Caco-2 (cell line): ENCODE results near the gene ABCA4. TPM values are rescaled to one million over a fixed set of nuclear protein-coding genes. Genes with fewer than 3 reads are reported as not detected.

Experiments
- BruUV-seq: library from RNA; stranded (reverse); fragments of 400-500 nt; replicated peaks from 2 replicates; lab custom pipeline; 2021; lab: Mats Ljungman, UMichigan
- CTCF ChIA-PET: fragments of 300-600 bp; sonication (Branson Sonifier 250); formaldehyde crosslinking; loops from one replicate; lab custom pipeline; 2022; ENCODE audit warnings: antibody characterized with exemption; lab: Charles Lee
- POLR2A ChIA-PET: fragments of 300-600 bp; sonication (Branson Sonifier 250); formaldehyde crosslinking; loops from one replicate; lab custom pipeline; 2022; ENCODE audit warnings: antibody characterized with exemption; lab: Charles Lee
- DNase-seq, 2 experiments: peaks; one replicate each; pipeline versions ENCODE4 v3.0.0 to v3.0.0-alpha.2; 2020 to 2022
- H3K27me3 ChIP-seq: replicated peaks from 2 replicates; pipeline ENCODE4 v1.6.0; 2011; ENCODE audit warnings: low read length; ENCODE audit not compliant: control insufficient read depth, insufficient read depth
- H3K36me3 ChIP-seq: 2 replicates; pipeline ENCODE4 v1.5.1; 2011; ENCODE audit warnings: low read length; ENCODE audit not compliant: control insufficient read depth, insufficient read depth
- H3K4me1 ChIP-seq: fragments of 250-450 bp; sonication (Bioruptor Pico); 2 replicates; pipeline ENCODE4 v1.5.1; 2020; ENCODE audit warnings: mild to moderate bottlenecking
- H3K4me3 ChIP-seq: 2 replicates; pipeline ENCODE4 v1.5.1; 2011; ENCODE audit warnings: low read depth, mild to moderate bottlenecking, control low read depth, low read length
- H3K9me3 ChIP-seq: fragments of 250-450 bp; sonication (Bioruptor Pico); 2 replicates; pipeline ENCODE4 v1.5.1; 2020; ENCODE audit warnings: mild to moderate bottlenecking, moderate library complexity
- H3K27ac Mint-ChIP-seq: one replicate; pipeline ENCODE4 v1.8.0; 2022; ENCODE audit warnings: mixed read lengths; ENCODE audit not compliant: unreplicated experiment
- H3K27me3 Mint-ChIP-seq: one replicate; pipeline ENCODE4 v1.8.0; 2022; ENCODE audit warnings: mixed read lengths; ENCODE audit not compliant: insufficient read depth, unreplicated experiment
- H3K36me3 Mint-ChIP-seq: one replicate; pipeline ENCODE4 v1.8.0; 2022; ENCODE audit warnings: mild to moderate bottlenecking, mixed read lengths; ENCODE audit not compliant: insufficient read depth, unreplicated experiment
- H3K4me1 Mint-ChIP-seq: one replicate; pipeline ENCODE4 v1.8.0; 2022; ENCODE audit warnings: low read depth, mixed read lengths; ENCODE audit not compliant: unreplicated experiment
- H3K4me3 Mint-ChIP-seq: one replicate; pipeline ENCODE4 v1.8.0; 2022; ENCODE audit warnings: mild to moderate bottlenecking, moderate library complexity, mixed read lengths; ENCODE audit not compliant: unreplicated experiment
- H3K9me3 Mint-ChIP-seq: one replicate; pipeline ENCODE4 v1.8.0; 2022; ENCODE audit warnings: mixed read lengths; ENCODE audit not compliant: unreplicated experiment
- intact Hi-C: fragments of 100-400 bp; cut with micrococcal nuclease; formaldehyde crosslinking; loops from one replicate; pipeline ENCODE4 v1.10.0; 2022; ENCODE audit not compliant: unreplicated experiment
- total RNA-seq: library from RNA; stranded (reverse); gene quantifications from 2 replicates; pipeline ENCODE4 v1.2.3, GENCODE V29; 2022
- TF ChIP-seq, protein P1 (sequence below), 2 experiments: fragments of 200-600 bp in 1 of 2; IDR thresholded peaks; 1 replicate in 1 of 2; 2 replicates in 1 of 2; pipeline versions ENCODE4 v1.5.1 to v1.8.0; 2011 to 2022; ENCODE audit warnings: antibody characterized with exemption in 1 of 2, control low read depth in 1 of 2, inconsistent platforms in 1 of 2, low read depth in 1 of 2, low read length in 1 of 2, mild to moderate bottlenecking in 1 of 2, moderate library complexity in 1 of 2; ENCODE audit not compliant: insufficient read depth in 1 of 2, severe bottlenecking in 1 of 2, unreplicated experiment in 1 of 2

ABCA4 gene
- total RNA-seq, 1 experiment from 2014 or later = 1.8 TPM

DNA sequence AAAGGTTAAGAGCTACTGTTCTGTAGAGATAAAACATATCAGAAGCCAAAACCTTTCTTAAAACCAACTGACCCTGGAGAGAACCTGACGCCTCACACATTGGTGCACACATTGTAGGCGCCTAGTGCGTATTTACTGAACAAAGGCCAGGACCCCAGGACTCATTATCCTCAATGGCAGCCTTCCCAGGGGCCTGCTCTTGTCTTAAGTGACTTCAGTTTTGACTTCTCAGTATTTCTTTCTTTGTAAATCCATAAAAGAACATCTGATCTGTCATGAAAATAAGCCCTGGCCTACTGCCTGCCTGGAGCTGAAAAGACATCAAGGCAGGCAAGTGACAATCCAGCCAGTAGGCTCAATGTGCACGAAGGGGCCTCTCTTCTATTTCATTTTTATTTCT, 27.6 kb downstream of the ABCA4 start:
- Histone ChIP-seq H3K36me3 (no peaks in the 10 kb centered on the region), H3K4me3 (no peak overlapping the region), H3K9me3 (no peaks in the 10 kb centered on the region), H3K27me3 (no peaks in the 10 kb centered on the region), H3K4me1 (no peaks in the 10 kb centered on the region)
- DNase-seq = no peak
- no peaks in the 10 kb centered on the region for H3K9me3 Mint-ChIP-seq
- H3K4me1 Mint-ChIP-seq = peaks cover 9% of the 10 kb centered on the region
- H3K4me3 Mint-ChIP-seq = no peak overlapping the region
- no peaks in the 10 kb centered on the region for H3K36me3 Mint-ChIP-seq
- no peaks in the 10 kb centered on the region for H3K27me3 Mint-ChIP-seq
- TF ChIP-seq, protein P1, sequence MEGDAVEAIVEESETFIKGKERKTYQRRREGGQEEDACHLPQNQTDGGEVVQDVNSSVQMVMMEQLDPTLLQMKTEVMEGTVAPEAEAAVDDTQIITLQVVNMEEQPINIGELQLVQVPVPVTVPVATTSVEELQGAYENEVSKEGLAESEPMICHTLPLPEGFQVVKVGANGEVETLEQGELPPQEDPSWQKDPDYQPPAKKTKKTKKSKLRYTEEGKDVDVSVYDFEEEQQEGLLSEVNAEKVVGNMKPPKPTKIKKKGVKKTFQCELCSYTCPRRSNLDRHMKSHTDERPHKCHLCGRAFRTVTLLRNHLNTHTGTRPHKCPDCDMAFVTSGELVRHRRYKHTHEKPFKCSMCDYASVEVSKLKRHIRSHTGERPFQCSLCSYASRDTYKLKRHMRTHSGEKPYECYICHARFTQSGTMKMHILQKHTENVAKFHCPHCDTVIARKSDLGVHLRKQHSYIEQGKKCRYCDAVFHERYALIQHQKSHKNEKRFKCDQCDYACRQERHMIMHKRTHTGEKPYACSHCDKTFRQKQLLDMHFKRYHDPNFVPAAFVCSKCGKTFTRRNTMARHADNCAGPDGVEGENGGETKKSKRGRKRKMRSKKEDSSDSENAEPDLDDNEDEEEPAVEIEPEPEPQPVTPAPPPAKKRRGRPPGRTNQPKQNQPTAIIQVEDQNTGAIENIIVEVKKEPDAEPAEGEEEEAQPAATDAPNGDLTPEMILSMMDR (IDR thresholded peaks at IDR 0.05; ENCODE audit: insufficient read depth in 1 of 2, low read depth in 1 of 2, low read length in 1 of 2, severe bottlenecking in 1 of 2, unreplicated experiment in 1 of 2) = no peak
- BruUV-seq = no TSS peak
- intact Hi-C loops = no loop called here
- POLR2A ChIA-PET = no interaction called here
- no peak overlapping the region for H3K27ac Mint-ChIP-seq
- CTCF ChIA-PET = interaction anchor here (1.0 kb wide), 1 partner anchor 243 kb away, joined by 3 read pairs; no protein-coding TSS in a partner anchor

DNA sequence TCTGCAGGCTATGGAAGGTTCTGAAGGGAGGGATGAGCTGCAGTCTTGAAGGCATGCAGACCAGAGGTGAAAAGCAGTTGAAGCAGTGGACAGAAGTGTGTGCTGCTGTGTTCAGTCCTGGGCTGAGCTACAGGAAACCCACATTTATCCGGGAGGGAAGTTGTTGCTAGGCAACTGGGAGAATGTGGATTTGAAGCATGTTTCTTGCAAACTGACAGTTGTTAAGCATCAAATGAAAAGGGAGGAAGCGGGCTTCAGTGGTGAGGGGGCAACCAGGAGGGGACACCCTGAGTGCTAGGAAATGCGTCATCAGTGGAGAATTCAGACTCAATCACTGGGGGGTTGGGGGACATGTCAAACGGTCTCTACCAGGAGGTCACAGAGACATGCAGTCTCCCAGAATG, 28.7 kb downstream of the ABCA4 start:
- no peak overlapping the region for H3K4me3 Mint-ChIP-seq
- peaks cover 9% of the 10 kb centered on the region for H3K4me1 Mint-ChIP-seq
- no peaks in the 10 kb centered on the region for H3K27me3 Mint-ChIP-seq
- intact Hi-C loops = no loop called here
- no TSS peak for BruUV-seq
- CTCF ChIA-PET = no interaction called here
- no peaks in the 10 kb centered on the region for H3K9me3 Mint-ChIP-seq
- no peak overlapping the region for H3K4me3 ChIP-seq
- no peak for DNase-seq
- no peaks in the 10 kb centered on the region for H3K9me3 ChIP-seq
- no peaks in the 10 kb centered on the region for H3K36me3 ChIP-seq
- H3K4me1 ChIP-seq = no peaks in the 10 kb centered on the region
- H3K27ac Mint-ChIP-seq = peak overlapping the region; percentile 54
- POLR2A ChIA-PET = no interaction called here
- H3K27me3 ChIP-seq = no peaks in the 10 kb centered on the region
- H3K36me3 Mint-ChIP-seq = no peaks in the 10 kb centered on the region
- TF ChIP-seq, protein P1 (IDR thresholded peaks at IDR 0.05; ENCODE audit: insufficient read depth in 1 of 2, low read depth in 1 of 2, low read length in 1 of 2, severe bottlenecking in 1 of 2, unreplicated experiment in 1 of 2) = no peak

DNA sequence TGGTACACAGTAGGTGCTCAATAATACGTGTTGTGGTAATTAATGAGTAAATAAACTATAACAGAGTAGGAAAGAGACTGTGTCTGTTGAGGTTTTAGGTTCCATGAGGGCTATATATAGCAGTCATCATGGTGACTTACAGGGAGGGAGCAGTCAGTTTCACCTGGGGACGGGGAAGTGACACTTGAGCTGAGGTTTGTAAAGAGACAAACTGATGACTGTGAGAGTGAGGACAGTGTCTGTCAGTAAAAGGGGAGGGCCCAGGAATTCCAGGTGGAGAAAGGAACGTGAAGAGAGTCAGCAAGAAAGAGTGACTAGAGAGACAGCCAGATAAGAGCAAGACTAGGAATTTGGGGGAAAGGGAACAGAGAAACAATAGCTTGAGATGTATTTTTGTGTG, 30.2 kb downstream of the ABCA4 start:
- Mint-ChIP-seq H3K9me3 (no peaks in the 10 kb centered on the region), H3K27ac (peak overlapping the region; percentile 1), H3K27me3 (no peaks in the 10 kb centered on the region), H3K4me3 (no peak overlapping the region), H3K36me3 (no peaks in the 10 kb centered on the region), H3K4me1 (peaks cover 9% of the 10 kb centered on the region)
- Histone ChIP-seq H3K27me3 (no peaks in the 10 kb centered on the region), H3K4me3 (no peak overlapping the region), H3K4me1 (no peaks in the 10 kb centered on the region), H3K36me3 (no peaks in the 10 kb centered on the region), H3K9me3 (no peaks in the 10 kb centered on the region)
- intact Hi-C loops = no loop called here
- DNase-seq = no peak
- TF ChIP-seq, protein P1 (IDR thresholded peaks at IDR 0.05; ENCODE audit: insufficient read depth in 1 of 2, low read depth in 1 of 2, low read length in 1 of 2, severe bottlenecking in 1 of 2, unreplicated experiment in 1 of 2) = no peak
- ChIA-PET CTCF (interaction anchor here (1.0 kb wide), 1 partner anchor 29 kb away, joined by 3 read pairs; no protein-coding TSS in a partner anchor), POLR2A (no interaction called here)
- no TSS peak for BruUV-seq
